CD14-positive monocyte (primary cell): ENCODE measurements around the gene LMO7. TPM values are rescaled to one million over a fixed set of nuclear protein-coding genes. Genes with fewer than 3 reads are reported as not detected.

Experiments used
- DNase-seq, 3 donors: peaks; one replicate each; pipeline ENCODE4 v3.0.0-alpha.2; 2011 to 2022
- H2AFZ ChIP-seq: 2 replicates; pipeline ENCODE4 v1.6.0; 2012; ENCODE audit warnings: mild to moderate bottlenecking, low read depth, low read length, inconsistent platforms; ENCODE audit not compliant: insufficient read depth, poor library complexity, severe bottlenecking
- H3K27ac ChIP-seq, 2 donors: 1 replicate in 1 of 2; 2 replicates in 1 of 2; pipeline ENCODE4 v1.5.1; 2012 to 2013; ENCODE audit warnings: low read length in 2 of 2, control low read depth in 1 of 2, inconsistent platforms in 1 of 2, low read depth in 1 of 2, mild to moderate bottlenecking in 1 of 2
- H3K27me3 ChIP-seq, 2 donors: one replicate each; pipeline versions ENCODE4 v1.6.0 to v1.6.1; 2011 to 2013; ENCODE audit warnings: low read length in 2 of 2; ENCODE audit not compliant: control insufficient read depth in 2 of 2, insufficient read depth in 2 of 2
- H3K36me3 ChIP-seq, 2 donors: replicated peaks in 1 of 2; 1 replicate in 1 of 2; 2 replicates in 1 of 2; pipeline versions ENCODE4 v1.5.1 to v1.6.1; 2012 to 2013; ENCODE audit warnings: low read length in 2 of 2, control low read depth in 1 of 2, inconsistent platforms in 1 of 2, mild to moderate bottlenecking in 1 of 2; ENCODE audit not compliant: insufficient read depth in 2 of 2, control insufficient read depth in 1 of 2
- H3K4me1 ChIP-seq, 2 donors: 1 replicate in 1 of 2; 2 replicates in 1 of 2; pipeline versions ENCODE4 v1.5.1 to v1.6.1; 2012 to 2013; ENCODE audit warnings: low read length in 2 of 2, control low read depth in 1 of 2, inconsistent platforms in 1 of 2, mild to moderate bottlenecking in 1 of 2, moderate library complexity in 1 of 2; ENCODE audit not compliant: insufficient read depth in 2 of 2, control insufficient read depth in 1 of 2
- H3K4me2 ChIP-seq: replicated peaks from 2 replicates; pipeline ENCODE3; 2012; ENCODE audit warnings: low read length, moderate library complexity, mild to moderate bottlenecking; ENCODE audit not compliant: poor library complexity, severe bottlenecking; ENCODE audit errors: extremely low read depth
- H3K4me3 ChIP-seq, 3 experiments: fragments of 200-600 bp in 1 of 3; sonication (generic) in 1 of 3; replicated peaks in 1 of 3; 1 replicate in 2 of 3; 2 replicates in 1 of 3; pipeline ENCODE4 v1.5.1; 2011 to 2013; ENCODE audit warnings: low read length in 3 of 3, mild to moderate bottlenecking in 3 of 3, control low read depth in 2 of 3, low read depth in 2 of 3, inconsistent platforms in 1 of 3, moderate library complexity in 1 of 3
- H3K79me2 ChIP-seq: 2 replicates; pipeline ENCODE4 v1.6.0; 2012; ENCODE audit warnings: mild to moderate bottlenecking, control low read depth, inconsistent platforms, low read length, moderate library complexity; ENCODE audit not compliant: insufficient read depth
- H3K9ac ChIP-seq: 2 replicates; pipeline ENCODE4 v1.6.0; 2017; ENCODE audit warnings: low read length, mild to moderate bottlenecking; ENCODE audit not compliant: insufficient read depth, poor library complexity, severe bottlenecking
- H3K9me3 ChIP-seq, 2 donors: replicated peaks in 1 of 2; 1 replicate in 1 of 2; 2 replicates in 1 of 2; pipeline versions ENCODE4 v1.5.1 to v1.6.1; 2012 to 2013; ENCODE audit warnings: low read length in 2 of 2, control low read depth in 1 of 2; ENCODE audit not compliant: control insufficient read depth in 1 of 2, insufficient read depth in 1 of 2
- H4K20me1 ChIP-seq: 2 replicates; pipeline ENCODE4 v1.6.0; 2012; ENCODE audit warnings: mild to moderate bottlenecking, low read length, control low read depth, moderate library complexity; ENCODE audit not compliant: insufficient read depth
- H3K27ac Mint-ChIP-seq, 7 donors: one replicate each; pipeline ENCODE4 v1.8.0; 2020; ENCODE audit warnings: mild to moderate bottlenecking in 7 of 7, mixed read lengths in 7 of 7, moderate library complexity in 6 of 7, inconsistent platforms in 2 of 7
- H3K27me3 Mint-ChIP-seq, 3 donors: one replicate each; pipeline ENCODE4 v1.8.0; 2021 to 2022; ENCODE audit warnings: low read depth in 3 of 3, mild to moderate bottlenecking in 3 of 3, mixed read lengths in 3 of 3, moderate library complexity in 3 of 3, inconsistent platforms in 1 of 3
- H3K36me3 Mint-ChIP-seq, 2 donors: one replicate each; pipeline ENCODE4 v1.8.0; 2020; ENCODE audit warnings: mixed read lengths in 2 of 2, inconsistent platforms in 1 of 2, mild to moderate bottlenecking in 1 of 2
- H3K4me1 Mint-ChIP-seq: one replicate; pipeline ENCODE4 v1.8.0; 2020; ENCODE audit warnings: mild to moderate bottlenecking, mixed read lengths
- H3K4me3 Mint-ChIP-seq, 2 donors: one replicate each; pipeline ENCODE4 v1.8.0; 2020; ENCODE audit warnings: mild to moderate bottlenecking in 2 of 2, mixed read lengths in 2 of 2, moderate library complexity in 1 of 2
- H3K9me3 Mint-ChIP-seq, 7 donors: one replicate each; pipeline ENCODE4 v1.8.0; 2020 to 2022; ENCODE audit warnings: mixed read lengths in 7 of 7, mild to moderate bottlenecking in 6 of 7, moderate library complexity in 6 of 7, inconsistent platforms in 2 of 7
- WGBS: methylation state at CpG from one replicate; pipeline ENCODE4 v1.1.5; 2013; ENCODE audit warnings: missing lambda C conversion rate; ENCODE audit not compliant: insufficient coverage; 5-methylcytosine and 5-hydroxymethylcytosine counted together
- intact Hi-C, 2 donors: fragments of 100-400 bp; cut with micrococcal nuclease; formaldehyde crosslinking; loops; one replicate each; pipeline versions ENCODE4 v1.15.0 to v1.15.1; 2023
- polyA plus RNA-seq, 3 donors: library from polyadenylated mRNA; depleted of rRNA in 1 of 3; unstranded in 2 of 3; stranded (reverse) in 1 of 3; fragments of 300-500 nt in 2 of 3; fragments of >200 nt in 1 of 3; fragmentation: Illumina TruSeq in 2 of 3; gene quantifications; 1 replicate in 2 of 3; 2 replicates in 1 of 3; pipeline ENCODE4 v1.2.3, GENCODE V29; 2012 to 2021
- TF ChIP-seq, protein P1 (sequence below): fragments of 200-600 bp; IDR thresholded peaks from one replicate; pipeline ENCODE4 v1.8.0; 2022; ENCODE audit warnings: antibody characterized with exemption, mild to moderate bottlenecking

Gene LMO7
- polyA plus RNA-seq, 3 donors, result 0.79 to 1.6 (median 0.90) TPM

- H3K36me3 Mint-ChIP-seq, result peaks cover 12 to 14% of the 10 kb centered on the region in 2 donors
- H3K27ac ChIP-seq, result no peak overlapping the region
- H3K4me1 ChIP-seq, result no peaks in the 10 kb centered on the region
- H3K9me3 ChIP-seq, result no peaks in the 10 kb centered on the region
- no peak for DNase-seq
- no peaks in the 10 kb centered on the region for H3K27me3 ChIP-seq
- no peak overlapping the region for H3K27ac Mint-ChIP-seq
- no peak overlapping the region for H3K4me3 Mint-ChIP-seq
- H2AFZ ChIP-seq, result no peak overlapping the region
- intact Hi-C loops, result no loop called here
- H3K27me3 Mint-ChIP-seq, result peaks cover 0 to 5% (median 0%) of the 10 kb centered on the region in 3 donors
- no peaks in the 10 kb centered on the region for H3K79me2 ChIP-seq
- H3K4me2 ChIP-seq, result no peak overlapping the region
- H3K36me3 ChIP-seq, result no peaks in the 10 kb centered on the region
- no CpG with 5 or more reads among the region's 4 CpGs for WGBS
- no peaks in the 10 kb centered on the region for H3K4me1 Mint-ChIP-seq
- TF ChIP-seq, protein P1, sequence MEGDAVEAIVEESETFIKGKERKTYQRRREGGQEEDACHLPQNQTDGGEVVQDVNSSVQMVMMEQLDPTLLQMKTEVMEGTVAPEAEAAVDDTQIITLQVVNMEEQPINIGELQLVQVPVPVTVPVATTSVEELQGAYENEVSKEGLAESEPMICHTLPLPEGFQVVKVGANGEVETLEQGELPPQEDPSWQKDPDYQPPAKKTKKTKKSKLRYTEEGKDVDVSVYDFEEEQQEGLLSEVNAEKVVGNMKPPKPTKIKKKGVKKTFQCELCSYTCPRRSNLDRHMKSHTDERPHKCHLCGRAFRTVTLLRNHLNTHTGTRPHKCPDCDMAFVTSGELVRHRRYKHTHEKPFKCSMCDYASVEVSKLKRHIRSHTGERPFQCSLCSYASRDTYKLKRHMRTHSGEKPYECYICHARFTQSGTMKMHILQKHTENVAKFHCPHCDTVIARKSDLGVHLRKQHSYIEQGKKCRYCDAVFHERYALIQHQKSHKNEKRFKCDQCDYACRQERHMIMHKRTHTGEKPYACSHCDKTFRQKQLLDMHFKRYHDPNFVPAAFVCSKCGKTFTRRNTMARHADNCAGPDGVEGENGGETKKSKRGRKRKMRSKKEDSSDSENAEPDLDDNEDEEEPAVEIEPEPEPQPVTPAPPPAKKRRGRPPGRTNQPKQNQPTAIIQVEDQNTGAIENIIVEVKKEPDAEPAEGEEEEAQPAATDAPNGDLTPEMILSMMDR, result no peak
- H3K9me3 Mint-ChIP-seq, result peaks cover 0 to 4% (median 0%) of the 10 kb centered on the region in 7 donors
- H4K20me1 ChIP-seq, result no peaks in the 10 kb centered on the region
- H3K9ac ChIP-seq, result no peak overlapping the region
- no peak overlapping the region for H3K4me3 ChIP-seq
Observed at GRCh38 chr13:75628801-75629200, 7.3 kb upstream of the LMO7 start.

DNA sequence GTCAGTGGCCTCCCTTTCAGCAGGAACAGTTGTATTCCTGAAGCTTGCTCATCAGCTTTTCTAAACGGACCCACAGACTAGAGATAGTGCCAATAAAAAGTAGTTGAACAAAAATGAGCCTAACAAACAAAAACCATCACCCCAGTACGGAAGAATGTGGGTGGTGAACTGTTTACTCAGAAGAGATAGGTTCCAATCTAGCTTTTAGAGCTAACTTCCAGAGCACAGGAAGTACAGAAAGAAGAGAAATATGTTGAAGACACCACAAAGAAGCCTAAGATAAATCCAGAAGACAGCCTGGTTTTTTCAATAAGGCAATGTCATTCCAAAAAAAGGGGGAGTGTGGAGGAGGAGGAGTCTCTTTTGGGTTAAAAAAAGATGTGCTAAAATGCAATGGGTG lies 2.8 kb upstream of the LMO7 start:
- Histone ChIP-seq H4K20me1 (no peaks in the 10 kb centered on the region), H3K36me3 (no peaks in the 10 kb centered on the region), H3K4me2 (no peak overlapping the region), H3K9me3 (no peaks in the 10 kb centered on the region), H2AFZ (no peak overlapping the region), H3K9ac (no peak overlapping the region), H3K79me2 (no peaks in the 10 kb centered on the region), H3K4me1 (peaks cover 10 to 15% of the 10 kb centered on the region in 2 donors), H3K27me3 (peaks cover 21 to 30% of the 10 kb centered on the region in 2 donors), H3K27ac (no peak overlapping the region), H3K4me3 (no peak overlapping the region)
- Mint-ChIP-seq H3K4me1 (peaks cover 14% of the 10 kb centered on the region), H3K27me3 (peaks cover 31 to 48% (median 35%) of the 10 kb centered on the region in 3 donors), H3K36me3 (peaks cover 3 to 4% of the 10 kb centered on the region in 2 donors), H3K27ac (no peak overlapping the region), H3K4me3 (peak overlapping the region in 1 of 2 donors; percentile 9), H3K9me3 (peaks cover 0 to 8% (median 4%) of the 10 kb centered on the region in 7 donors)
- TF ChIP-seq, protein P1, result no peak
- intact Hi-C loops, result no loop called here
- no peak for DNase-seq
- no CpG with 5 or more reads among the region's 2 CpGs for WGBS
